ENCODE measurements around the gene LPP.

LPP gene

DNA sequence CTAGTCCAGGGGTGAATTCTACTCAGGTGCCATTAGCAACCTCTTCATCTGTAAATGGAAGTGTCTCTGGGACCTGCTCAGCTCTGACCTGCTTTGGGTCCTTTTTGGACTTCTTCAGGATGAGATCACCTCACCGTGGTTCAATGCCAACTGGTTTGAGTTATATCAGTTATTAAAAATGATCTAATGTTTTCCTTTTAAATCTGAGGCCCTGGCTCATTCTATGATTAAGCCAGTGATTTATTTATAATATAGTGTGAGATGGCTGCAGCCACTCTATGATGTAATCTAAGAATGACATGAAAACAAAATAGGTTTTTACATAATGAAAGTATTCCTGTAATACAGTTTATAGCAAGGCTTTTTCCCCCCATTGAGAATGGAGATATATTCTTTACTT lies 79.4 kb downstream of the LPP start:
- H3K4me3 ChIP-seq (ENCODE audit: low read depth, low read length) = no peak overlapping the region
- no peak for DNase-seq (ENCODE audit: low read depth)
- TF ChIP-seq, protein P1, sequence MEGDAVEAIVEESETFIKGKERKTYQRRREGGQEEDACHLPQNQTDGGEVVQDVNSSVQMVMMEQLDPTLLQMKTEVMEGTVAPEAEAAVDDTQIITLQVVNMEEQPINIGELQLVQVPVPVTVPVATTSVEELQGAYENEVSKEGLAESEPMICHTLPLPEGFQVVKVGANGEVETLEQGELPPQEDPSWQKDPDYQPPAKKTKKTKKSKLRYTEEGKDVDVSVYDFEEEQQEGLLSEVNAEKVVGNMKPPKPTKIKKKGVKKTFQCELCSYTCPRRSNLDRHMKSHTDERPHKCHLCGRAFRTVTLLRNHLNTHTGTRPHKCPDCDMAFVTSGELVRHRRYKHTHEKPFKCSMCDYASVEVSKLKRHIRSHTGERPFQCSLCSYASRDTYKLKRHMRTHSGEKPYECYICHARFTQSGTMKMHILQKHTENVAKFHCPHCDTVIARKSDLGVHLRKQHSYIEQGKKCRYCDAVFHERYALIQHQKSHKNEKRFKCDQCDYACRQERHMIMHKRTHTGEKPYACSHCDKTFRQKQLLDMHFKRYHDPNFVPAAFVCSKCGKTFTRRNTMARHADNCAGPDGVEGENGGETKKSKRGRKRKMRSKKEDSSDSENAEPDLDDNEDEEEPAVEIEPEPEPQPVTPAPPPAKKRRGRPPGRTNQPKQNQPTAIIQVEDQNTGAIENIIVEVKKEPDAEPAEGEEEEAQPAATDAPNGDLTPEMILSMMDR (IDR thresholded peaks at IDR 0.05; ENCODE audit: low read depth, low read length, missing control alignments) = no peak
- in situ Hi-C loops (cut with HindIII; ENCODE audit: low sequenced_read_pairs) = no loop called here

DNA sequence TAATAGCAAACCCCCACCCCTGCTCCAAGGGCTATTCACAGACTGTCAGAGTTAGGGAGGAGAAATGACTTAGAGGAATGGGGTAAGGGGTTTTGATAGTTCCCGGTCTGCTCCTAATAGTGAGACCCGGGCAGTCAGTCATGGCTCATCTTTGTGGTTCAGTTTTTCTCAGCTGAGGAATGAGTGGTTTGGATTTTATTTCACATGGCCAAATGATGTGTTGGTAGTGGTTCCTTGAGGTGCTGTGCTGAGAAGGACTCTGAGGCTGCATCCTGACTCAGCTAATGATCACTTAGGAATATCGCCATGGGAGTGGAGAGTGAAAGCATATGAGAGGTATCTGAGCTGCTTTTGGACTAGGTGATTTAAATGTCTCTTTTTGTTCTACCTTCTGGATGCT lies 80.2 kb downstream of the LPP start:
- in situ Hi-C loops (cut with HindIII; ENCODE audit: low sequenced_read_pairs) = no loop called here
- TF ChIP-seq, protein P1 (IDR thresholded peaks at IDR 0.05; ENCODE audit: low read depth, low read length, missing control alignments) = no peak
- no peak overlapping the region for H3K4me3 ChIP-seq (ENCODE audit: low read depth, low read length)

DNA sequence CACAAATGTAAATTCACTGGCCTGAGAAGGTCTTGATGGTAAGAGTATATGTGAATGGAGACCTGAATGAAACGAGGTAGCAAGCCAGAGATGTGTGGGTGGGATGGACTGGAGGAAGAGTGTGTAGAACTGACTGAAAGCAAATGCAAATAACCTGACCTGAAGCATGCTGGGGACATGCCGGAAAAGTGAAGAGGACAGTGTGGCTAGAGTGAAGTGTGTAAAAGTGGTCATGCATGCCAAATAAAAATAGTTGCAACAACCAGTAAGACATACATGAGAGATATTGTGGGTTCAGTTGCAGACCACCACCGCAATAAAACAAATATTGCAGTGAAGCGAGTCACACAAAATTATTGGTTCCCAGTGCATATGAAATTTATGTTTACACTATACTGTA lies 82.3 kb downstream of the LPP start:
- TF ChIP-seq, protein P1 (IDR thresholded peaks at IDR 0.05; ENCODE audit: low read depth, low read length, missing control alignments) = no peak
- no peak for DNase-seq (ENCODE audit: low read depth)
- no peak overlapping the region for H3K4me3 ChIP-seq (ENCODE audit: low read depth, low read length)
- in situ Hi-C loops (cut with HindIII; ENCODE audit: low sequenced_read_pairs) = no loop called here

More for the DNA sequence above, 80.2 kb downstream of the LPP start:
- no peak for DNase-seq (ENCODE audit: low read depth)

DNA sequence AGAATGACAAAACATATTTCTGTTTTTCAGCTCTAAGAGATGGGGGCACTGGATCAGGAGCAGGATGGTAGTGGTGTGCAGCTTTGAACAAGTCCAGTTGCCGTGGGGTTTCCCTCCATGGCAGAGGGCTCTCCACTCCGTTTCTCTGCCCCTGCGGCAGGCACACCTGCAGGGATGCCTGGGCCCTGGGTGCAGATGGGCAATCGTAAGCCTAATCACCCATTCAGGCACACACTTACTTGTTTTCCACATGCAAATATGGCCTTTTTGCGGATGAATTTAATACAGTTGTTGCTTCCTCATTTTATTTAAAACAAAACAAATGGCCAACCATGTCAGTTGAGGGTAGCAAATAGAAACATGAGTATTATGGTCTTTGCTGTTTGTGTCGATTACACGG lies 85.1 kb downstream of the LPP start:
- no peak overlapping the region for H3K4me3 ChIP-seq (ENCODE audit: low read depth, low read length)
- in situ Hi-C loops (cut with HindIII; ENCODE audit: low sequenced_read_pairs) = no loop called here
- TF ChIP-seq, protein P1 (IDR thresholded peaks at IDR 0.05; ENCODE audit: low read depth, low read length, missing control alignments) = no peak
- no peak for DNase-seq (ENCODE audit: low read depth)

DNA sequence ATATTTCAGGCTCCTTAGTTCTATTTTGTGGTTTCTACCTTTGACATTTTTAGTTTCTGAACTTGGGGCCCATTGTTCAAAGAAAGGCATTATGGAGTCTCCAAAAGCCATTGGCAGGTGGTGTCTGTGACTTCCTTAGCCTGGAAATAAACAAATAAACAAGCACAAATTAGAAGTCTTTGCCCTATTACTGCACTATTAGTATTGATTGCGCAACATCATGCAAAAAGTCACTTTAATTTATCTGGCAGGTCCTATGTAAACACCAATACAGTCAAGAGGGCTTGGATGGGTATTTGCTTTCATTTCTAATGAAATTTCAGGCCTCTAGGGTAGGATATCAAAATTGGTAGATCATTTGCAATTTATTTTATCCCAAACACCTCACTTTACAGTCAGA lies 85.6 kb downstream of the LPP start:
- DNase-seq (ENCODE audit: low read depth) = no peak
- in situ Hi-C loops (cut with HindIII; ENCODE audit: low sequenced_read_pairs) = no loop called here
- H3K4me3 ChIP-seq (ENCODE audit: low read depth, low read length) = no peak overlapping the region
- TF ChIP-seq, protein P1 (IDR thresholded peaks at IDR 0.05; ENCODE audit: low read depth, low read length, missing control alignments) = no peak

DNA sequence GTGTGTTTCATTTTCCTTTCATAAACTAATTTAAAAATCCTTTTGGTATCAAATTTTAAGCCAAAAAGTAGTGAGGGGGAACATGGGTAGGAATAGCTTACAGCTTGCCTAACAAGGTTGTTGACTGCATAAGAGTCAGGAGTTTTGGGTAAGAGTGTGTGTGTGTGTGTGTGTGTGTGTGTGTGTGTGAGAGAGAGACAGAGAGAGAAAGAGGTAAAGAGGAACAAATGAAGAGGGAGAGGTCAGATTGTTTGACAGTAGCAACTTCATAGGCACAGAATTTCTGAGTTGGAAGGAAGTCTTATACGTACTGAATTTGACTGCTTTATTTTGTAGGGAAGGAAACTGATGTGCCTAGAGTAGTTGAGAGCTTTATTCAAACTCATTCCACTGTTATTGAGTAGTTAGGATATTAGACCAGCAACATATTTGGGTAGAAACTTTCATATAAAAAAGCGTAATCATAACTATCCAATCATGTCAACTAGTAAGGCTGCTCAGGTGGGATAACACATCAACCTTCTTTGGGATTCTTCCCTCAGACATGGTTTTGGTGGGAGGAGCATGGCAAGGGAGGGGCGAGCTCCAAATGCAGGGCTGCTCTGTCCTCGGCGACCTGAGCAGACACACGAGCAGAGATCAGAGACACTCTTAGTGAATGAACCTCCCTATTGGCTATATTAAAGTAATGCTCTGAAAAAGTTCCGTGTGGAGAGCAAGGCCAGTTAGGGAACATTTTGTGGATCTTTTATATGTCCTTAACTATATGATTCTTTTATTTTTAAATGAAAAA lies 86.4 kb downstream of the LPP start:
- TF ChIP-seq, protein P1 (IDR thresholded peaks at IDR 0.05; ENCODE audit: low read depth, low read length, missing control alignments) = no peak
- in situ Hi-C loops (cut with HindIII; ENCODE audit: low sequenced_read_pairs) = no loop called here
- no peak overlapping the region for H3K4me3 ChIP-seq (ENCODE audit: low read depth, low read length)
- no peak for DNase-seq (ENCODE audit: low read depth)
